ENCODE measurements around the gene LHPP. TPM values are rescaled to one million over a fixed set of nuclear protein-coding genes. Genes with fewer than 3 reads are reported as not detected.

LHPP gene
- total RNA-seq, 2 experiments from 2014 or later, result 11.1 to 15.1 TPM

DNA sequence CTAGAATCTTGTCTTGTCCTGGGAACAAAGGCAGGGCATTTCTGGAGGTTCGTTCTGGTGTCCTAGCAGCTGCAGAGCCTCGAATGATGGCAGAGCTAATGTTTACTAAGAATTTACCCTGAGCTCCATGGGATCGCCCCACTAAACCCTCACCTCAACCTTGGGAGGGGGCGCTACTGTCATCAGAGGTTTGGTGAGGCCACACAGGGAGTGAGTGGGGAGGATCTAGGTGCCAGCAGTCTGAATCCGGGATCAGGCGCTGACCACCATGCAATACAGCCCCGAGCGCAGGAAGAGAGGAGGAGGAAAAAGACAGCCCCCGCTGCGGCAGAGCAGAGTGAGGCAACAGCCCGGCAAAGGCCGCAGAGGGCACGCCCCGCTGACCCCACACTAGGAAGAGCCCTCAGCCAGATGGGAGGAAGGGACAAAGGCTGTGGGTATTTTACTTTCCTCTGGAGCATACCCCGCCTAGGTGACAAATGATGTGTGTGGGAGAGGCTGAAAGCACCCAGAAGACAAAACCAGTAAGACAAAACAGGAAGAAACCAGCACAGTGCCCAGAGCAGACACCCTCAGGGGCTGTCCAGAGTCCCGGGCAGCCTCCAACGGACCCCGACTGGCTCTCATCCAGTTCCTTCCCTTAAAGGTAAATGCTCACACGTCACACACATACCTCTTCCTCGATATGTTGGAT is 179.1 kb downstream of the LHPP start:
- no peaks in the 10 kb centered on the region for H3K27me3 Mint-ChIP-seq
- intact Hi-C loops (cut with micrococcal nuclease), result loop anchor here (10.0 kb wide), 1 partner anchor 84 kb away; no protein-coding TSS in a partner anchor
- peak; percentile 40 for ATAC-seq
- no peak for DNase-seq
- H3K4me1 Mint-ChIP-seq (ENCODE audit: low read depth), result peaks cover 65% of the 10 kb centered on the region
- CTCF ChIA-PET, result interaction anchor here (1.0 to 1.8 kb wide), 2 partner anchors 31 to 47 kb away, joined by 3 to 5 read pairs; no protein-coding TSS in a partner anchor
- POLR2A ChIA-PET, result interaction anchor here (1.0 kb wide), 1 partner anchor 102 kb away, joined by 3 read pairs; no protein-coding TSS in a partner anchor
- peaks cover 5% of the 10 kb centered on the region for H3K36me3 Mint-ChIP-seq (ENCODE audit: low read depth)
- H3K9me3 Mint-ChIP-seq, result no peaks in the 10 kb centered on the region
- TF ChIP-seq CTCF (IDR thresholded peaks at IDR 0.05), result no peak
- H3K27ac Mint-ChIP-seq, result peak overlapping the region; percentile 85
- peak overlapping the region; percentile 24 for H3K4me3 Mint-ChIP-seq

GRCh38 chr10:124641282-124642087 is 179.9 kb downstream of the LHPP start:
- ChIA-PET CTCF (interaction anchor here (0.7 to 5.4 kb wide), 4 partner anchors 30 to 102 kb away, joined by 3 to 28 read pairs (median 4); no protein-coding TSS in a partner anchor), POLR2A (no interaction called here)
- peaks cover 65% of the 10 kb centered on the region for H3K4me1 Mint-ChIP-seq (ENCODE audit: low read depth)
- DNase-seq, result peak; percentile 58
- H3K9me3 Mint-ChIP-seq, result no peaks in the 10 kb centered on the region
- peak overlapping the region; percentile 24 for H3K4me3 Mint-ChIP-seq
- no peaks in the 10 kb centered on the region for H3K27me3 Mint-ChIP-seq
- intact Hi-C loops (cut with micrococcal nuclease), result loop anchor here (10.0 kb wide), 1 partner anchor 83 kb away; no protein-coding TSS in a partner anchor
- no peak for TF ChIP-seq CTCF (IDR thresholded peaks at IDR 0.05)
- H3K27ac Mint-ChIP-seq, result peak overlapping the region; percentile 85
- ATAC-seq, result peak; percentile 78
- peaks cover 5% of the 10 kb centered on the region for H3K36me3 Mint-ChIP-seq (ENCODE audit: low read depth)

DNA sequence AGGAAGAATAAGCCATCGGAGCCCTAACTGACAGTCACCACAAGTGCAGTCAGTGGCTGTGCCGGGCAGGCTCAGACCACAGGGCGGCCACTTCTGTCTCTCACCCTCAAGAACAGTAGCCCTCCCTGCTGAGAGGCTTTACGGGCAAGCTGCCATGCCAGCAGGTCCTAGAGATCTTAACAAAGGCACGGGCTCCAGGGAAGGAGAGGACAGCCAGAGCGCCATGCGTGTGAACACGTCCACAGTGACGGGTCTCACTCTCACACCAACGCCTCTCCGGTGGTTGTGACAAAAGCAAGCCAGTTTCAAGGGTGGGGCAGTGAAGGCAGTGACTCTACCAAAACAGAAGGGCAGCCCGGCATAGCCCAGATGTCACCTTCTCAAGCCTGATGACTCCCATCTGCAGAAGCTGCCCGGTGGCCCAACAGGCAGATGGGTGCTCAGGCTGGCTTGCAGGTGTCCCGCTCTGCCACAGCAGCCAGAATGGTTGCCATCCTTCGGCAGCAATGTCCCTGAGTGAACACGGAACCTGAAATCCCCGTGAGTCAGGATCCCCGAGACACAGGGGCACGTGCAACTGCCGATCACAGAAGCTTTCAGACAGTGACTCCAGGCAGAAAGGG is 180.6 kb downstream of the LHPP start:
- H3K4me3 Mint-ChIP-seq, result no peak overlapping the region
- ChIA-PET CTCF (interaction anchor here (0.7 to 5.4 kb wide), 6 partner anchors 10 to 103 kb away, joined by 3 to 28 read pairs (median 4); no protein-coding TSS in a partner anchor), POLR2A (no interaction called here)
- ATAC-seq (no peak), DNase-seq (no peak)
- H3K27ac Mint-ChIP-seq, result peak overlapping the region; percentile 85
- peaks cover 5% of the 10 kb centered on the region for H3K36me3 Mint-ChIP-seq (ENCODE audit: low read depth)
- H3K9me3 Mint-ChIP-seq, result no peaks in the 10 kb centered on the region
- TF ChIP-seq CTCF (IDR thresholded peaks at IDR 0.05), result no peak
- H3K4me1 Mint-ChIP-seq (ENCODE audit: low read depth), result peaks cover 65% of the 10 kb centered on the region
- intact Hi-C loops (cut with micrococcal nuclease), result loop anchor here (10.0 kb wide), 1 partner anchor 83 kb away; no protein-coding TSS in a partner anchor
- H3K27me3 Mint-ChIP-seq, result no peaks in the 10 kb centered on the region

- CTCF ChIA-PET, result interaction anchor here (1.1 to 5.4 kb wide), 4 partner anchors 12 to 105 kb away, joined by 3 to 28 read pairs (median 4); no protein-coding TSS in a partner anchor
- no peak overlapping the region for H3K27ac Mint-ChIP-seq
- POLR2A ChIA-PET, result interaction anchor here (0.5 to 1.6 kb wide), 5 partner anchors 20 to 273 kb away, joined by 3 to 5 read pairs (median 3); no protein-coding TSS in a partner anchor
Observed at GRCh38 chr10:124643330-124644009, 181.8 kb downstream of the LHPP start.

More at GRCh38 chr10:124643330-124644009, 181.8 kb downstream of the LHPP start:
- no peaks in the 10 kb centered on the region for H3K27me3 Mint-ChIP-seq
- H3K4me3 Mint-ChIP-seq, result no peak overlapping the region
- H3K36me3 Mint-ChIP-seq (ENCODE audit: low read depth), result peaks cover 7% of the 10 kb centered on the region
- H3K9me3 Mint-ChIP-seq, result no peaks in the 10 kb centered on the region
- intact Hi-C loops (cut with micrococcal nuclease), result loop anchor here (10.0 kb wide), 1 partner anchor 81 kb away; no protein-coding TSS in a partner anchor
- ATAC-seq (no peak), DNase-seq (no peak)
- H3K4me1 Mint-ChIP-seq (ENCODE audit: low read depth), result peaks cover 70% of the 10 kb centered on the region
- no peak for TF ChIP-seq CTCF (IDR thresholded peaks at IDR 0.05)

Data from activated CD8-positive, alpha-beta T cell treated with anti-CD3 and anti-CD28 coated beads for 36 hours (primary cell).